GM11168 (cell line): Measurements from ENCODE around the gene CGB8.
"Not testable (repeated sequence)": the region's sequence is repeated elsewhere in the genome, so short reads cannot be mapped to it uniquely, and the experiment has no call there.

ENCODE experiments used
- in situ Hi-C: fragments of 300-500 bp; cut with MboI; formaldehyde crosslinking; loops from one replicate; pipeline ENCODE4 v1.12.0; 2022; ENCODE audit warnings: low sequenced_read_pairs; ENCODE audit not compliant: unreplicated experiment

Gene CGB8

GRCh38 chr19:49065905-49066512 is 17.1 kb upstream of the CGB8 start:
- in situ Hi-C loops = no loop called here

GRCh38 chr19:49064768-49065611 is 16.1 kb upstream of the CGB8 start, which contains the start of gene NTF4:
Gene NTF4, minus strand, starts transcription at chr19:49064818. Its CDS starts 2,821 bp downstream, at chr19:49061997.
- in situ Hi-C loops = no loop called here

GRCh38 chr19:49064029-49064629 is 15.2 kb upstream of the CGB8 start:
- in situ Hi-C loops = no loop called here

GRCh38 chr19:49061445-49061844 is 12.5 kb upstream of the CGB8 start:
- in situ Hi-C loops = no loop called here

GRCh38 chr19:49061000-49061399 is 12.1 kb upstream of the CGB8 start:
- in situ Hi-C loops = no loop called here

GRCh38 chr19:49059053-49059452 is 10.1 kb upstream of the CGB8 start:
- in situ Hi-C loops = no loop called here

- in situ Hi-C loops = no loop called here
Measured at GRCh38 chr19:49058562-49058961, 9.7 kb upstream of the CGB8 start.

GRCh38 chr19:49057636-49058234 is 8.8 kb upstream of the CGB8 start, which contains the start of gene CGB7:
Gene CGB7, minus strand, starts transcription at chr19:49057749. Its CDS starts 2,374 bp downstream, at chr19:49055375.
- in situ Hi-C loops = no loop called here

- in situ Hi-C loops = not testable (repeated sequence)
Measured at GRCh38 chr19:49056902-49057596, 8.1 kb upstream of the CGB8 start.

GRCh38 chr19:49056101-49056901 is 7.4 kb upstream of the CGB8 start:
- in situ Hi-C loops = no loop called here

- in situ Hi-C loops = not testable (repeated sequence)
Measured at GRCh38 chr19:49050376-49051033, 1.6 kb upstream of the CGB8 start.

GRCh38 chr19:49049834-49050233 is 923 bp upstream of the CGB8 start:
- in situ Hi-C loops = not testable (repeated sequence)

- in situ Hi-C loops = not testable (repeated sequence)
Measured at GRCh38 chr19:49043548-49043947, 5.4 kb downstream of the CGB8 start, which contains the start of gene CGB5. Gene CGB5, plus strand, starts transcription at chr19:49043848. Its CDS starts 362 bp downstream, at chr19:49044210.

- in situ Hi-C loops = not testable (repeated sequence)
Measured at GRCh38 chr19:49042666-49043065, 6.2 kb downstream of the CGB8 start.

GRCh38 chr19:49042177-49042576 is 6.7 kb downstream of the CGB8 start:
- in situ Hi-C loops = no loop called here

- in situ Hi-C loops = not testable (repeated sequence)
Measured at GRCh38 chr19:49039736-49040135, 9.2 kb downstream of the CGB8 start.

- in situ Hi-C loops = not testable (repeated sequence)
Measured at GRCh38 chr19:49038557-49039276, 10.2 kb downstream of the CGB8 start.

GRCh38 chr19:49038111-49038510 is 10.8 kb downstream of the CGB8 start:
- in situ Hi-C loops = not testable (repeated sequence)
